ENCODE data around the gene FNBP1L. TPM values are rescaled to one million over a fixed set of nuclear protein-coding genes. Genes with fewer than 3 reads are reported as not detected.
"Not testable (repeated sequence)": the region's sequence is repeated elsewhere in the genome, so short reads cannot be mapped to it uniquely, and the experiment has no call there.

Gene FNBP1L
- total RNA-seq, 1 donor from 2014 or later = 25.5 TPM

DNA sequence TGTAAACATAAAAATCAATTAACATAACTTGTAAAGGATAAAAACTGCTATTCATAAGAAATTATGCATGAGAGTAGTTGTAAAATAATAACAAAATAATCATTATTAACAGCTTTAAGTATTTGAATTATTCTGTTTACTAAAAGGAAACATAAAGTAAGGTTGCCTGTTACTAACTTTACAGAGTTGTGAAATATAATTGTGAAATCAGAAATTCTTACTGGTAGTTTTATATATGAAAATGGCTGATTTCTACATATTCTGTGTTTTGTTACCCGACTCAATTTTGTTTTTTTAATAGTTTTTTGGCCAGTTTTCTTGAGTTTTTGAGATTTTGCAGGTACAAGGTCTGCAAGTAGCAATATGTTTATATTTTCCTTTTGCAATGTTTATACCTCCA is 27.8 kb downstream of the FNBP1L start:
- ATAC-seq (no peak), DNase-seq (ENCODE audit: low spot score) (no peak)
- intact Hi-C loops (cut with DNase I) = no loop called here

- DNase-seq (ENCODE audit: low spot score); ATAC-seq; intact Hi-C loops (cut with DNase I): not testable (repeated sequence)
Measured at GRCh38 chr1:93479133-93479745, 31.3 kb downstream of the FNBP1L start.

GRCh38 chr1:93481899-93482298 is 34.0 kb downstream of the FNBP1L start:
- intact Hi-C loops (cut with DNase I); DNase-seq (ENCODE audit: low spot score); ATAC-seq: not testable (repeated sequence)

DNA sequence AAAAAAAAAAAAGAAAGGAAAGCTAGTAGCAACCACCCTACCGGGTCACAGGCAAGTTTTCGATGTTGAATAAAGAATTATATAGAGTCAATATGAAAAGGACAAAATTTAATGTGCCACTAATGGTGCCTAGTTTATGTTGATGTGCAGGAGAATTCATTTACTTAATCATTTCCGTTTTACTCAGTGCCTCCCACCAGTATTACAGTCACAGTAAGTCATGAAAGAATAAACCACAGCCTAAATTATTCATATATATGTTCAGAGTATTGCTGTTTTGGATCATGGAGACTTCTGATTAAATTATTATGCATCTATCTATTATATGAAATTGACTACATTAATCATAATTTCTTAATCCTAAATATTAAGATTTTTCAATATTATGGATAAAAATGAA is 35.3 kb downstream of the FNBP1L start:
- DNase-seq (ENCODE audit: low spot score) (no peak), ATAC-seq (no peak)
- intact Hi-C loops (cut with DNase I) = no loop called here

GRCh38 chr1:93483606-93484005 is 35.7 kb downstream of the FNBP1L start:
- DNase-seq (ENCODE audit: low spot score) = no peak
- no peak for ATAC-seq
- intact Hi-C loops (cut with DNase I) = no loop called here

- intact Hi-C loops (cut with DNase I) = no loop called here
- no peak for ATAC-seq
- no peak for DNase-seq (ENCODE audit: low spot score)
Measured at GRCh38 chr1:93488207-93488606, 40.3 kb downstream of the FNBP1L start.

DNA sequence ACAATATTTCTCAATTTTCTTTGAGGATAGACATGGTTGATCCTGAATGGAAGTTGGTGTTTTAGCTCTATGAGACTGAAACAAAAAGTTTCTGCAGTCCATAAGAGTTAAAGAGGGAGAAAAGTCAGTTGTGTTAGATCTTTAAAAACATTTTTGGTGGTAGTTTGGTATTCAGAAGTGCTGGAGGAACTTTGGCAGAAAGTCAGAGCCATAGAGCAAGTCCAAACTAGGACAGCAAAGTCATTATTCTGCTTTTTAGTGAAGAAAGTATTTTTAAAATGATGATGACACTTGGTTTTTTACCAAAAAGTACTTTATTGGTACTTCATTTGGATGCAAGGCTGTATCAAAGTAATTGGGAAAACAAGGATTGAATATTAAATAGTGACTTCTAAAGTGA is 41.8 kb downstream of the FNBP1L start:
- intact Hi-C loops (cut with DNase I) = no loop called here
- no peak for ATAC-seq
- DNase-seq (ENCODE audit: low spot score) = no peak

- DNase-seq (ENCODE audit: low spot score) (no peak), ATAC-seq (no peak)
- intact Hi-C loops (cut with DNase I) = no loop called here
Measured at GRCh38 chr1:93490357-93490756, 42.4 kb downstream of the FNBP1L start.

DNA sequence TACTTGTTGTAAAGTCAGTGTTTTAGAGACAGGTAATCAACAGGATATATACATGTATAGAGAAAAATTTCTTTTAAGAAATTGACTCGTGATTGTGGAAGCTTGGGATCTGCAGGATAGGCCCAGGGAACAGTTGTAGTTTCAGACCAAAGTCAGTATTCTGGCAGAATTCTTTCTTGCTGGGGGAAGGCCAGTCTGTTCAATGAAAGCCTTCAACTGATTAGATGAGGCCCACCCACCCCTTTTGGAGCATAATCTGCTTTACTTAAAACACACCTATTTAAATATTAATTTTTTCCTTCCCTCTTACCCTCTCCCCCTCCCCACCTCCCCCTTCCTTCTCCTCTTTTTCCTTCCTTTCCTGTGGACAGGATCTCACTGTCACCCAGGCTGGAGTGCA is 48.0 kb downstream of the FNBP1L start:
- DNase-seq (ENCODE audit: low spot score) = no peak
- ATAC-seq = no peak
- intact Hi-C loops (cut with DNase I) = no loop called here

GRCh38 chr1:93496520-93496919 is 48.6 kb downstream of the FNBP1L start:
- intact Hi-C loops (cut with DNase I) = no loop called here
- no peak for ATAC-seq

GRCh38 chr1:93499075-93499474 is 51.2 kb downstream of the FNBP1L start:
- DNase-seq (ENCODE audit: low spot score) (no peak), ATAC-seq (no peak)
- intact Hi-C loops (cut with DNase I) = no loop called here

More at GRCh38 chr1:93496520-93496919, 48.6 kb downstream of the FNBP1L start:
- DNase-seq (ENCODE audit: low spot score) = no peak

- intact Hi-C loops (cut with DNase I) = no loop called here
- no peak for ATAC-seq
- DNase-seq (ENCODE audit: low spot score) = no peak
Measured at GRCh38 chr1:93499533-93499932, 51.6 kb downstream of the FNBP1L start.

DNA sequence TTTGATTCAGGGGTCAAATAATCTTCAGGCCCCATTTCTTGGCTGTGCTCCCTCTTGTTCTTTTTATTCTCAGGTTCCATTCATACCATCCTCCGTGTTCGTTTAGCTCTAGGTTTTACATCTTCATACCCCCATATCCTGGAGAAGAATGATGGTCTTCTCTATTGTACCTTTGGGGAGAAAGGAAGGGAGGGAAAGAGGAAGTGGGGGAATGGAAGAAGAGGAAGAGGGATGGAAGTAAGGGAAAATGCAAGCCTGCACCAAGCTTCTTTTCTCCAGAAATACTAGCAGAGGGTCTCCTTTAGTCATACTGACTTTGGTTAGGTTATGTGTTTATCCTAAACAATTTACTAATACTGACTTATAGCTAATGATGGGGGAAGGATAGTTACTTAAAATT is 52.4 kb downstream of the FNBP1L start:
- no peak for ATAC-seq
- no peak for DNase-seq (ENCODE audit: low spot score)
- intact Hi-C loops (cut with DNase I) = no loop called here

GRCh38 chr1:93501399-93501798 is 53.5 kb downstream of the FNBP1L start:
- no peak for DNase-seq (ENCODE audit: low spot score)
- ATAC-seq = no peak
- intact Hi-C loops (cut with DNase I) = no loop called here

DNA sequence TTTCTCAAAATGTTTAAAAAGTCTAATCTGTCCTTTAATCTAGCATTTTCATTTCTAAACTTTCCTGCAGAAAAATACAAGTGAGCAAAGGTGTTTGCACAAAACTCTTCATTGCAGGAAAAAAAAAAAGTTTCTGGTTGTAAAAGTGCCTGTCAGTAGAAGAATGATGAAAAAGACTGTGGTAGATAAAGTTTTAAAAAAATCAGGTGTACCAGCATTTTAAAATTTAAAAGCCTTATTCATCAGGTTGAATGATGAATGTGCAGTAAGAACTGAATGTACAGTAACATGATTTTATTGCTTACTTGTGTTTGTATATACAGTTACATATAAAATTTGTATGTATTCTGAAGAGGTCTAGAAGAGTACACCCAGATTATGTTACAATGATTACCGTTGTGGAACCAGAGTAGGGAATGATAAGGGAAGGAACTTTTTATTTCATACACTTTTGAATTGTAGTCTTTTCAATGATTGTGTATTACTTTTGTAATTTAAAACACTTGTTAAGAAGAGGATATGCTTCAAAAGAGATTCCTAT is 54.0 kb downstream of the FNBP1L start:
- intact Hi-C loops (cut with DNase I) = no loop called here
- no peak for ATAC-seq
- no peak for DNase-seq (ENCODE audit: low spot score)

- intact Hi-C loops (cut with DNase I) = no loop called here
- ATAC-seq = no peak
Measured at GRCh38 chr1:93502571-93502970, 54.7 kb downstream of the FNBP1L start.

DNA sequence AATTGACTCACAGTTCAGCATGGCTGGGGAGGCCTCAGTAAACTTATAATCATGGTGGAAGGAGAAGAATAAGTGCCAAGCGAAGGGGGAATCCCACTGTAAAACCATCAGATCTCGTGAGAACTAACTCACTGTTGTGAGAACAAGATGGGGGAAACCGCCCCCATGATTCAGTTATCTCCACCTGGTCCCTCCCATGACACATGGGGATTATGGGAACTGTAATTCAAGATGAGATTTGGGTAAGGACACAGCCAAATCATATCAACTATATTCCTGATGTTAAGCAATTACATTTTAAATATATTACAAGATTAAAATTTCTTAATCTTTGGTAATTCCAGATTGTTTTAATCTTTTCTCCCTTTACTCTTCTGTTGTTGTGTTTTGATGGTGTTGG is 55.2 kb downstream of the FNBP1L start:
- ATAC-seq = no peak
- intact Hi-C loops (cut with DNase I) = no loop called here
- no peak for DNase-seq (ENCODE audit: low spot score)

More at GRCh38 chr1:93502571-93502970, 54.7 kb downstream of the FNBP1L start:
- no peak for DNase-seq (ENCODE audit: low spot score)

DNA sequence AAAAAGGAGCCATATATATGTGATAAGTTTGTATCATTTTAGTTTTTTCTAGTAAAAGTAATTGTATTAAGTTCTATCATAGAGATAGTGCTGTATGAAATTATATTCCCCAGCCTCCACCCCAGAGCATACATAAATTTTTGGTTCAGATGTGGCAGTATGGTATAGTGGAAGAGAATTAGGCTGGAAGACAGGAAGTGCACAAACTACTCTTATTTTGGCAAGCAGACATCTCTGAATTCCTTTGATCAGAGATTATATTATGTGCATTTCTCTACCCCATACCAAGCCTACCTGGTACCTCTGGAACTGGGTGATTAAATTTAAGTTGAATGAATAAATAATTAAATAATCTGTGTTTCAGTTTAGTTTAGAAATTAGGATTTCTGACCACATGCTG is 55.9 kb downstream of the FNBP1L start:
- intact Hi-C loops (cut with DNase I) = no loop called here
- no peak for ATAC-seq
- DNase-seq (ENCODE audit: low spot score) = no peak

- ATAC-seq = no peak
- intact Hi-C loops (cut with DNase I) = no loop called here
- DNase-seq (ENCODE audit: low spot score) = no peak
Measured at GRCh38 chr1:93504247-93505033, 56.5 kb downstream of the FNBP1L start.

DNA sequence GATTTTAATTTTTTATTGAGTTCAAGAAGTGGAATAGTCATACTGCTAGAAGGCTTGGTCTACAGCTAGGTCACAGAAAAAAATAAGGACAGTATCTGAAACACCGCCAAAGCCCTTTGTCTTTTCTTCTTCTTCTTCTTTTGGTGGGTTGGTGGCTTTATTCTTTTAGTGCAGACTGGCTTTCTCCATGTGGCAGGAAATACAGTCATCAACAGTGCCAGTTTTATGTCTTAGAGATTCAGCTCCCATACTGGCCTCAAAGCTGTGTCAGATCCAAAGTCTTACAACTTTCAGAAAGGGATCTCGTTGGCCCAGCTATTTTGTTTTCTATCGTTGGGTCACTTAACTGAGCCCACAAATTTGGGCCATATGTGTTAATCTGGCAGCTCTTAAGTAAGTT is 58.2 kb downstream of the FNBP1L start:
- DNase-seq (ENCODE audit: low spot score) (no peak), ATAC-seq (no peak)
- intact Hi-C loops (cut with DNase I) = no loop called here

Measured in sciatic nerve (tissue), 2 donors.